ENCODE measurements around the gene TMIGD1. TPM values are rescaled to one million over a fixed set of nuclear protein-coding genes. Genes with fewer than 3 reads are reported as not detected.
A peak's percentile ranks its signal among the peaks of the same experiment; 100 is the strongest.
"Not testable (repeated sequence)": the region's sequence is repeated elsewhere in the genome, so short reads cannot be mapped to it uniquely, and the experiment has no call there.

The TMIGD1 gene
- total RNA-seq, 1 donor from 2014 or later = not detected

DNA sequence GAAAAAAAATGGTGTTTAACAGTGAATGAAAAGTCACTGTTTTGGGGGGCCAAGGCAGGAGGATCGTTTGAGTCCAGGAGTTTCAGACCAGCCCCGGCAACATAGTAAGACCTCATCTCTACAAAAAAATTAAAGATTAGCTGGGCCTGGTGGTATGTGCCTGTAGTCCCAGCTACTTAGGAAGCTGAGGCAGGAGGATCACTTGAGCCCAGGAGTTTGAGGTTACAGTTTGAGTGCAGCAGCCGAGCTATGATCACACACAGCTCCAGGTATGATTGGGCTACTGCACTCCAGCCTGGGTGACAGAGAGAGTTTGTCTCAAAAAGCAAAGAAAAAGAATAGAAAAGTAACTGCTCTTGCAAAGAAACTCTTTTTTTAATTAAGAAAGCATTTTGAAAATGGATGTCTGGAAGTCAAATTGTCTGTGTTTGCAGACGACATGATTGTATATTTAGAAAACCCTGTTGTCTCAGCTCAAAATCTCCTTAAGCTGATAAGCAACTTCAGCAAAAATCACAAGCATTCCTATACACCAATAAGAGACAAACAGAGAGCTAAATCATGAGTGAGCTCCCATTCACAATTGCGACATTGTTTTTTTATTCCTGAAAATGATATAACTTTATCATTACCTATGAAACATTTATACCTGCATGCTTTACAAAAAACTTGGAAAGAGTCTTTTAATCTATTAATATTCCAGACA, 24.4 kb upstream of the TMIGD1 start:
- no peak for DNase-seq (ENCODE audit: low spot score)

DNA sequence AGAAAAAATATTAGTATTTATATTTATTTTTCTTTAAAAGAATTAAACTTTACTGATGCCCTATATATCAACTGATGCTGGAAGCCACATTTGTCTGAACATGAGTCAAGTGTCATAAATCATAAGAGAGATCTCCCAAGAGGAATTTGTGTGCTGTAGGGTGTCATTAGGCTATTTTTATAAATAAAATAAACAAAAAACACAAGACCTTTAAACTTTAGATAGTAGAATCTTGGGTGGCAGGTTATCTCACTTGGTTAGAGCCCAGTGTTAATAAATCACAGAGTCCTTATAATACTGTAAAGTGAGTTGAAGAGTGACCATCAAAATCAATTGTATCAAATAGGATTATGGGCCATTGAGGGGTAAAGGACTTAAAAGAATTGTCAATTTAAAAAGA, 23.6 kb upstream of the TMIGD1 start:
- no peak for DNase-seq (ENCODE audit: low spot score)

DNA sequence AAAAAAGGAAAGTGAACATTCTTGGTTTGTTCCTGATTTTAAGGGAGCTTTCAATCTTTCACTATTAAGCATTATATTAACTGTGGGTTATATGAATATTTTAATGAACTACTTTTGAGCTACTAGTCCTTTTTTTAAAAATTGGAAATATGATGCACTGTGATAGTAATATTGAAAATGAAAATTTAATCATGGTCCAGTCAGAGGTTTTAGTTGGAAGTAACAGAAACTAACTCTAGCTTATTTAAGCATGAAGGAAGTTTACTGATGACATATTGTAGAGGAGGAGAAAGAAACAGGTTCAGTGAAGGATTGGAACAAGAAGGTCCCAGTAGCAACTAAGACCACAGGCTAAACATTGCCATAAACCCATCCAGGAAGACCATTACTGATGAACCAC, 20.8 kb upstream of the TMIGD1 start:
- no peak for DNase-seq (ENCODE audit: low spot score)

GRCh38 chr17:30352240-30352814, 18.5 kb upstream of the TMIGD1 start:
- DNase-seq (ENCODE audit: low spot score) = no peak

GRCh38 chr17:30351735-30352134, 17.9 kb upstream of the TMIGD1 start:
- no peak for DNase-seq (ENCODE audit: low spot score)

GRCh38 chr17:30351263-30351662, 17.4 kb upstream of the TMIGD1 start:
- DNase-seq (ENCODE audit: low spot score) = not testable (repeated sequence)

DNA sequence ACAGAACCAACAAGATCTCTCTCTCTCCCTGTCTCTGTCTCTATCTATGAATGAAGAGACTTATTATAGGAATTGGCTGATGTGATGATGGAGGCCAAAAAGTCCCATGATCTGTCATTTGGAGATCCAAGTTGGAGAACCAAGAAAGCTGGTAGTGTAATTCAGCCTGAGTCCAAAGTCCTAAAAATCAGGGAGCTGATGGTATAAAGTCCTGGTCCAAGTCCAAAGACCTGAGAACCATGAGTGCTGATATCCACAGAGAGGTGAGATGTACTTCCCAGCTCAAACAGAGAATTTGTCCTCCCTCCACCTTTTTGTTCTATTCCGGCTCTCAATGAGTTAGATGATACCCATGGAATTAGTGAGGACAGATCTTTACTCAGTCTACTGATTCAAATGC, 15.4 kb upstream of the TMIGD1 start:
- no peak for DNase-seq (ENCODE audit: low spot score)

DNA sequence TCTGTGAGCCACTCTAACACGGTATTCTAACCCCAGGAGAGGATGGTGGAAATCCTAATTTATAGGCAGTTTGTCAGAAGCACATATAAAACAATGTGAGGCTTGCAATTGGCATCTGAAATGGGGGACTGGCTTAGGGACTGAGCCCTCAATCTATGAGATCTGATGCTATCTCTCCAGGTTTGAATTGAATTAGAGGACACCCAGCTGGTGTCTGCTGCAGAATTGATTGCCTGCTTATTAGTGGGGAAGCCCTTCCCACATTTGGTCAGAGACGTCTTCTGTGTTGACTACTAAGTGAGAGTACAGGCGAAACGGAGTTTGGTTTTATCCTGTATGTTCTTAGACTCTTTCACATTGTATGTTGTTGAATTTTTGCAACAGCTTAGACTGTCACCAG, 13.6 kb upstream of the TMIGD1 start:
- DNase-seq (ENCODE audit: low spot score) = no peak

GRCh38 chr17:30346221-30346795, 12.5 kb upstream of the TMIGD1 start:
- DNase-seq (ENCODE audit: low spot score) = no peak

DNA sequence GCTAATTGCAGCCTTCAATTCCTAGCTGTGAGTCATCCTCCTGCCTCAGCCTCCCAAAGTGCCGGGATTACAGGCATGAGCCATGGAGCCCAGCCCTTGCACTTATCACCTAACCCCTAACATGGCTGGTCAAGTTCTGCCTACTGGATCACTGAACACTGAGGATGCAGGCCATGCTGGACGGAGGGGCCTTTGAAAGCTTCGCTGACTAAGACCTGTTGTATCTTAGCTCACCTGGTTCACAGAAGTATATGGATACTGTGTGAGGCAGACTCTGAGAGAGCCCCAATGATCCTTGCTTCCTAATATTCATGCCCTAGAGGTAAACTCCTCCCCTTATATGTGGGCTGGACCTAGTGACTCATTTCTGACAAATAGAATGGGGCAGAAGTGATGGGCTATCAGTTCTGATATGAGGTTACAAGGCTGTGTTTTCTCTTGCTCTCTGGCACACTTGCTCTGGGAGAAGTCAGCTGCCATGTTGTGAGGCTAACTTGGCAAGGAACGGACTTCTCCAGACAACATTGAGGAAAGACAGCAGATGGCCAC, 11.7 kb upstream of the TMIGD1 start:
- DNase-seq (ENCODE audit: low spot score) = no peak

DNA sequence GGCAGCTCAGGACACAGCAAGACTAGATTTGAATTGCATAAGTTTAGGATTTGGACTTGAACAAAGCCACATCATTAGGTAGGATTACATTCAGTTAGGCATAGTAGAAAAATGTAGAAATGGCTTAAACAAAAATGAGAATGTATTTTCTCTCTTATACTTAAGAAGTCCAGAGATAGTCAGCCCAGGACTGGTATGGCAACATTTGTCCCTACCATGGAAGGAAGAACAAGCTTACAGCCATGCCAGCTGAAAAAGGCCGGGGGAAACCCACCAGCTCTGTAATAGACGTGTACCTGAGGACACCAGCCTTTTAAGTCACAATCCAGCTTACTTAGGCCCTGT, 11.2 kb upstream of the TMIGD1 start:
- no peak for DNase-seq (ENCODE audit: low spot score)

DNA sequence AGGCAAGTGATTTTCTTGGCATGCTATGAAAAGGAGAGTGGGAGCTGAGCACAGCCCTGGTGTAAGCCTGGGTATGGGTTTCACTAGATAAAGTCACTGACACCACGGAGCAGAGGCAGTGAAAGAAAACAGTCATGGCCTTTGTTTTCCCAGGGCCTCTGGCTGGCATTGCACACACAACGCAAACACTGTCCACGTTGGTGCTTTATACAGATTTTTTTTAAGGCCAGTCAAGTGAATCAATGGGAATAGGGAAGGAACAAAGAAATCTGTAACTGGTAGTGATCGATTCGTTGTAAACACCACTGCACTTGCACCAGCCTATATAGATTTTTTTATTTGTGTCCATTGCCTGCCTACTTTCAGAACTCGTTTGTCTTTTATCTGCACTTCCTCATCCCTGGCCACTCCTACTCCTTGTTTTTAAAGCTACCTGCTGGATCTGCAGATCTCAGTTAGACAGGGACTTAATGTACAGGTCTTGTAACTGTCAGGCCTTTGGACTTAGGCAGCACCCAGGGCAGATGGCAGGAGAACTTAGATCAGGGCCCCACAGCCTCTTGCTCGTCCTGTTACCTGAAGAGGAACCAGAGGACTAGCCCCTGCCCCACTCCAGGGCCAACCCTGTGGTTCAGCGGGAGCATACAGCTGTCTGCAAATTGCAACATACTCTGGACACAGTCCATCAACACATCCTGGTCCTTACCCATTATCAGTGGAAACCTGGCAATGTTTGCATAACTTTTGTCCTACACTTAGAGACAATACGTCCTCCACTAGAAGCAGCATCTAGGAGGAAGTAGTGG, 10.6 kb upstream of the TMIGD1 start:
- peak; percentile 25 for DNase-seq (ENCODE audit: low spot score)

DNA sequence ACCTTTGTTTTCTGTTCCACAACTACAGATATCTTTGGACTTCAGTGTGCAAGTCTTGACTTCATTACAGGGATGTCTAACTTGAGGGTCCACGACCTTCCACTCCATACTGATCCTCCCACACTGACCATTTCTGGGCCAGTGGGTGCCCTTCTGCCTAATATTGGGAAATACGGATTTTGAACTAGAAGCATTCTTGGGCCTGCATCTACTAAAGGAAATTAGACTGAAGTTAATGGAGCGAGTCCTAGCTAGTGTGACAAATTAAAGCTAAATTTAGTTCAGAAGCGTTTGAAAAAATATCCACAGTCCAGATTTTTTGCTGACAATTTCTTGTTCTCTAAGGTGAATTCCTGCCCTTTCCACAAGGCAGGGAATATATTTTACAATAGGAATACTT, 9.9 kb upstream of the TMIGD1 start:
- no peak for DNase-seq (ENCODE audit: low spot score)

GRCh38 chr17:30343244-30343643, 9.4 kb upstream of the TMIGD1 start:
- not testable (repeated sequence) for DNase-seq (ENCODE audit: low spot score)

GRCh38 chr17:30341703-30342249, 7.9 kb upstream of the TMIGD1 start:
- no peak for DNase-seq (ENCODE audit: low spot score)

DNA sequence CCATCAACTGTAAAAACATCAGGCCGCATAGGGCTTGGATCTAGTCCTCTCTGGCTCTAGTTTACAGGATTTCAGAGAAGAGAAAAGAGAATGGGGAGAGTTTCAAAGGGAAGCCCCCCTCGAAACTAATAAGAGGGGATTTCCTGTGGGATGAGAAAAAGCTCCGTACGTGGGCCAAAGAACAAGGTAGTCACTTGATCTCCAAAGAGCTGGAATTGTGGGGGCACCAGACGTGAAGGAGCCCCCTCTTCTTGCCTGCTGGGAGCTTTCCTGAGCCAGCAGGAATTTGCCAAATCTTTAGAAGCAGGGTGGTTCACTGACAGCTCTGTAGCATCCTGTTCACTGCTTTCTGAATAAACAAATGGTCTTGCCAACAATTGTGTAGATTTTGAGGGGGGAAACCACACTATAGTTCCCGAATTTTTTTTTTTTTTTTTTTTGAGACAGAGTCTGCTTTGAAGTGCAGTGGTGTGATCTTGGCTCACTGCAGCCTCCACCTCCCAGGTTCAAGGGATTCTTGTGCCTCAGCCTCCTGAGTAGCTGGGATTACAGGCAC, 7.0 kb upstream of the TMIGD1 start:
- no peak for DNase-seq (ENCODE audit: low spot score)

DNA sequence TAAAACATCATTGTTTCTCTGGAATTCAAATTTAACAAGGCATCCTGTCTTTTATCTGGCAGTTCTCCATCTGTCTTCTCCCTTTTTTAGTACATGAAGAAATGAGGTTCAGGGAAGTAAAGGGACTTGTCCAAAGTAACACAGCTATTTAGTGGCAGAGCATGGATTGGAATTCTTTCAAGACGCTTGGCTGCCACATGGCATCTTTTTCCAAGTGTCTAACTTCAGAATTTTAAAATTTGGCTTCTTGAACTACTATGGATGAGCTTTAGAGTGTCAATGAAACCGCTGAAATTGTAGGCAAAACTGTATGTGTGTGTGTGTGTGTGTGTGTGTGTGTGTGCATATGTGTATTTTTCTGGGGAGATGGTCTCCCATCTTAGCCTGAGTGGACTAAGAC, 5.2 kb upstream of the TMIGD1 start:
- DNase-seq (ENCODE audit: low spot score) = no peak

GRCh38 chr17:30337393-30337999, 3.6 kb upstream of the TMIGD1 start:
- no peak for DNase-seq (ENCODE audit: low spot score)

DNA sequence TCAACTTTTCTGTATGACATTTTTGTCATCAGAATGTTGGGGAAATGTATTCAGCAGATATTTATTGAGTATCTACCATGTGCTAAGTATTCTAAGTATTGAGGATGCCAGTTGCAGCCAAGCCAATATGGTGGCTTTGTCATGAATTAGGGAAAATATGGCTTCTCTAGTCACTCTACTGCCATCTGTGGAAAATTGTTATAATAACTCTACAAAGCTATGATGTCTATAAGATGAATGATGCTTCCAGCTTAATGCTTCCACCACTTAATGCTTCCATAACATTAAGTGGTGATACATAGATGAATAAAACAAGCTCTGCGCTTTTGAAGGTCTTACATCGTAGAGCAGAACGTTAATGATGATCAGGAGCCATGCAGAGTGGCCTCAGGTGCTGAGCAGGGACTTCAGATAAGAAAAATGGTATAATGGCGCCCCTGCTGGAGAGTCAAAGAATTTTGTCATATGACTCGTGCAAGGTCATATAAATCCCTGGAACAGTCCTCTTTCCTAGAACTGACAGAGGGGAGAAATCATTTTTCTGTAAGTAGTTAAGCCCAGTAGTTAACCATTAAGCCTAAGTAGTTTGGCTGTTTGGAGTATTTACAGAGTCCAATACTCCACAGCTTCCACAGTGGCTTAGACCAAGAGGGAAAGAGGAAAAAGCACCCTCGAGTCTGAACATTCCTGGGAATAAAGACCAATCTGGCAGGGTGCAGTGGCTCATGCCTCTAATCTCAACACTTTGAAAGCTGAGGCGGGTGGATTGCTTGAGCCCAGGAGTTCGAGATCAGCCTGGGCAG, 2.7 kb upstream of the TMIGD1 start:
- DNase-seq (ENCODE audit: low spot score) = peak; percentile 23

DNA sequence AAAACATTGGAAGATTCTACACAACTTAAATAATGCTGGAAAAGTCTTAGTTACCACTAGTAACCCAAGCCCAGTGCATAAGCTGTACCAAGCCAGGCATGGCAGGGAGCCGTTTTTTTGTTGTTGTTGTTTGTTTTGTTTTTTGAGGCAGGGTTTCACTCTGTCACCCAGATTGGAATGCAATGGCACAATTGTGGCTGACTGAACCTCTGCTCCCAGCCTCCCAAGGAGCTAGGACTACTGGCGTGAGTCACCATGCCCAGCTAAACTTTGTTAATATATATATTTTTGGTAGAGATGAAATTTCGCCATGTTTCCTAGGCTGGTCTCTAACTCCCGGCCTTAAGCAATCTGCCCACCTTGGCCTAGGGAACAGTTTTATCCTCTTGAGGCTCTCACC, 564 bp upstream of the TMIGD1 start:
- DNase-seq (ENCODE audit: low spot score) = no peak

All from umbilical cord (tissue), 2 donors.